Measurements from ENCODE around the gene ADAP1.

The ADAP1 gene

DNA sequence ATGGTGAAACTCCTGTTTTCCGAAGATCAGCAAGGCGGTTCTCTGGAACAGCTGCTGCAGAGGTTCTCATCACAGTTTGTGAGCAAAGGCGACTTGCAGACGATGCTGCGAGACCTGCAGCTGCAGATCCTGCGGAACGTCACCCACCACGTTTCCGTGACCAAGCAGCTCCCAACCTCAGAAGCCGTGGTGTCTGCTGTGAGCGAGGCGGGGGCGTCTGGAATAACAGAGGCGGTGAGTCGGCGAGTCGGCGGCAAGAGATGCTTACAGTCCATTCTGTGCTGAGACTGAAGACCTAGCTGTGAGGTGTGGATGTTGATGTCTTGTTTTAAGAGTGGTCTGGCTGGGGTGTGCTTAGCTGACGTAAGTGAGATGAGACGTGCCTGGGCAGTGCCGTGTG, 94.3 kb downstream of the ADAP1 start:
- no peak for DNase-seq (ENCODE audit: low read depth)

DNA sequence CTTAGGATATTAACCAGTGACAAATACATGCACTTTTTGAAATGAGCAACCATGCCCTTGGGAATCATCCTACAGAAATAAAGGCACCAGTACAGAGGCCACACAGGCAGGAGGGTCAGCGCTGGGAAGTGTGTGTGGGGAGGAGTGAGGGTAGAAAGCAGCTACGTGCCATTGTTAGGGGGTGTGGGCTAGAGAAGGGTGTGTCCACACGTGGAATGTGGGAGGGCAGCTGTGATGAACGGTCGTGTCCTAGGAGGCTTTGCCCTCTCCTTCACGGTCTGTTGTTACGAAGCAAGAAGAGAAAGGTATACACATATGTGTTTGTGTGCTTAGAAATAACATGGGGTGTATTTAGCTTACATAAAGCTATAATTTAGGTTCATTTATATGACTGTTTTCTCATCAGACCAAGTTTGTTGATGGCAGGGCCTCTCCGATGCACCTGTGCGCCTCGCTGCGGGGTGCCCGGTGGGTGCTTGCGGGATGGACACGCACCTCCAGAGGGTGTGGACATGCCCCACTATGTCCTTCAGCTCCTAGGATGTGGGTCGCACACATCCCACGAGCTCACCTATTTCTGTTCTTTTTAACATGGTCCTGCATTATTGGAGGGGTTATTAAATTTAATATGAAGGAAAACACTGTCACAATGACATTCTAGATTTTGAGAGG, 95.0 kb downstream of the ADAP1 start:
- no peak for DNase-seq (ENCODE audit: low read depth)

DNA sequence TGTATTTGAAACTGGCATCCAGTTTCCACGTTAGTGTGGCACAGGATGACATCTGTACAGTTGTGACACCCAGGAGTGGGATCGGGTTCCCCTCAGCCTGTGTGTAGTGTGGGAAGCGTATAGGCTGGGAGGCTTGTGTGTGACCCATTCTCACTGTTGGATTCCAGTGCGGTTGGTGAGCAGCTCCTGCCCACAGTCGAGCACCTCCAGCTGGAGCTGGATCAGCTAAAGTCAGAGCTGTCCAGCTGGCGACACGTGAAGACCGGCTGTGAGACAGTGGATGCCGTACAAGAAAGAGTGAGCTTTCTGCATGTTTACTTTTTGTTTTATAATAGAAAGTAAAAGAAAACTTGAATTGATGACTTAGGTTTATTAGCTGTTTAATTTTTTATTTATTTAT, 96.8 kb downstream of the ADAP1 start:
- DNase-seq (ENCODE audit: low read depth), result no peak

DNA sequence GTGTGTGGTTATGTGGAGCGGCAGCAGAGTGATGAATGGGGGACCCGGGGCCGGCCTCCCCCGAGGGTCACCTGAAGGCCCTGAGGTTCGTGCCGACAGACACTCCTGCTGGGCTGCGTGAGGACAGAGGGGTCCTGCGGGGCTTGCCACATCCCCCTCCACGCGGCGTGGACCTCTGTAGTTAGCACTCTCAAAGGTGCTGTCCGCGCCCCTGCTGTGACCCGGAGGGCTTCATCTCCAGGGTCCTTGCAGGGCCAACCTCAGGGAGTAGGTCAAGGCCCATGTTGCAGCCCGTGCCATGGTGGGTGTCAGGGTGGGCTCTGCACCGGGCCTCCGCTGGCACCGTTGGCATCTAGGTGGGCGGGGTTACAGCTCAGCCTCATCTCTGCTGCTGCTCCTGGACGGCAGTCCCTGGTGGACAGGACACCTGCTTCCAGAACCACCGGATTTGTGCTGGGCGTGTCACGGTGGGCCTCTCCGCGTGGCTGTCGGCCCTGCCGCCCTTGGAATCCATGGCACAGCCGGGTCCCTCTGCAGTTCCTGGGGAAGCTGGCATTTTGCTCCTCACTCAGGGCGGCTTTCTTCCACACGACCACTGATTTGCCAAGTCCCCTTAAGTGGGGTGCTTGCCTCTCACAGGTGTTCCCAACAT, 97.9 kb downstream of the ADAP1 start:
- no peak for DNase-seq (ENCODE audit: low read depth)

DNA sequence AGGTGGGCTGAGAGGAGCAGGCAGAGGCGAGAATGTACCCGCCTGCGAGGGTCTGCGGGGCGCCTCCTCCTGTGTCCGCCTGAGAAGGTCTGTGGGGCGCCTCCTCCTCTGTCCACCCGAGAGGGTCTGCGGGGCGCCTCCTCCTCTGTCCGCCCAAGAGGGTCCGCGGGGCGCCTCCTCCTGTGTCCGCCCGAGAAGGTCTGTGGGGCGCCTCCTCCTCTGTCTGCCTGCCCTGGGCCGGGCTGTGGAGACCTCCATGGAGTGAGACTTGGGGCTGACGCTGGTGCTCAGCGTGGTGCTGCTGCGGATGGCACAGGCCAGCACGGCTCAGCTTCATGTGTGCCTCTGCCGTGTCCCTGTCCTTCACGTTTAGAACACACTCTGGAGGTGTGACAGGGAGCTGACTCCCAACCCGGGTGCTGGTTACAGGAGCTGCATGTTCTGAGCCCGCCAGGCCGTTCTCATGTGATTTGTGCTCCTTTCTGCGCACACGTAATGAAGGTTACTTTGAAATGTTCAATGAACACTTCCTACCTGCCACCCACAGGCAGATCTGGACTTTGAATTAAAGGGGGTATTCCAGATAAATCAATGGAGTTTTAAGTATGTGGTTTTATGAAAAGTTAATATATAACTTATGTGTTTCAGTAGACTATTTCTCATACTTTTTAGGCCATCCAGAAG, 98.7 kb downstream of the ADAP1 start:
- DNase-seq (ENCODE audit: low read depth), result no peak

DNA sequence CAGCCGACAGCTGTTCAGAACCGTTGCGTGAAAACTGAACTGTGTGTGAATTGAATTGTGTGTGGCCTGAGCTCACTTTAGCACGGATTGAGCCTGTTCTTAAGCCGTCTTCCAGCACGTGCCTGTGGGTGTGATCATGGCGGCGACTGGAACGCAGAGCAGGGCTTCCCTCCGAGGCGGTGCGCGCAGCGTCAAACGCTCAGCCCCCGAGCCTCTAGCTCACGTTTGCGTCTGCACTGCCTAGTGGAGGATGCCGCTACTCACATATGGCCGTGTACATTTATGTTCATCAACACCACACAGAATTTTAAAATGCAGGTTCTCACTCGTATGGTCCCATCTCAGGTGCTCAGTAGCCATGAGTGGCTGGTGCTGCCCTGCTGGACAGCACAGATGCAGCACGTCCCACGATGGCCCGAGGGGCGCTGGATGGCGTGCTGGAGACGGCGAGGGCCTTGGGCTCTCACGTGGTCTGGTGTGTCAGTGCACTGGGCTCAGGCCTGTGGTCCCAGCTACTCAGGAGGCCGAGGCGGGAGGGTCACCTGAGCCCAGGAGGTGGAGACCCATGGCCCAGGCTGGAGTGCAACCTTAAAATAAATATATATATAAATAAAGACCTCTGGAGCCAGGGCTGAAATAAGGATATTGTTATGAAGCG, 100.2 kb downstream of the ADAP1 start:
- no peak for DNase-seq (ENCODE audit: low read depth)

DNA sequence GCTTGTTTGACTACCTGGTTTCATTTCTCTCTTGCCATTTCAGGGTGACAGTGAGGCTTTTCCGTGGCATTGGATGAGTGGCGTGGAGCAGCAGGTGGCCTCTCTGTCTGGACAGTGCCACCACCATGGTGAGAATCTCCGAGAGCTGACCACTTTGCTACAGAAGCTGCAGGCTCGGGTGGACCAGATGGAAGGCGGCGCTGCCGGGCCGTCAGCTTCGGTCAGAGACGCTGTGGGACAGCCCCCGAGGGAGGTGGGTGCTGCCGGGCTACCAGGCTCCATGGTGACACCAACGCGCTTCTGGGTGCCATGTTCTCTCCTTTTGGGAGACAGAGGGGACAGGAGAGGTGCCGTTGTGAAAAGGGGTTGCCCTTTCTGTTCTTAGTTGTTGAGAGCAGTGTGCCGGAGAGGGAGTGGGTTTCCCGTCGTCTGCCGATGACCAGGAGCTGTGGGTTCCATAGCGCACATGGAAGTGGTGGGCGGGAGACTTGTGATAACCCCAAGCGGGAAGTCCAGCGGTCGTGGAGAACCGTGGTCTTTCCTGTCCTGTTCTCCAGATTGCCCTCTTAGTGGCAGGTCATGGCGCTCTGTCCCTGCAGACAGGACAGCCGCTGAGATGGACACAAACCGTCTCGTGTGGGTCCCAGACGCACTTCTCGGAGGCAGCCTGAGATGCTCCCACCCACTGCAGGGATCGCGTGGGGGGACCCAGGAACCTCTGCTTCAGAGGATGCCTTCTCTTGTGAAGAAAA, 100.9 kb downstream of the ADAP1 start:
- DNase-seq (ENCODE audit: low read depth), result no peak

DNA sequence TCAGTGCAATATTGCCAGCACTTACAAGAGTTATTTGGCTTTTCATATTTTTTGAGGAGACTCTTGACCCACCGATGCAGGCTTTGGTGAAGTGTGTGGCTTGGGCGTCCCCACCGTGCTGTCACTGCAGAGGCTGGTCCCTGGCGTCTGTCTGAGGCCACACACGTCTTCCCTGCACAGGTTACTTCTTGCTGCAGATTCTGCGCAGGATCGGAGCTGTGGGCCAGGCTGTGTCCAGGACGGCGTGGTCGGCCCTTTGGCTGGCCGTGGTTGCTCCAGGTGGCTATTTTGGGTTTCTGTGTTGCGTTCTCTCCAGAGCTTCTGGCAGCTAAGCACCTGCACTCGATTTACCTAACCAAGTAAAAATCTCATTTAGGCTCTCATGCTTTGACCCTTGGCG, 103.3 kb downstream of the ADAP1 start:
- no peak for DNase-seq (ENCODE audit: low read depth)

DNA sequence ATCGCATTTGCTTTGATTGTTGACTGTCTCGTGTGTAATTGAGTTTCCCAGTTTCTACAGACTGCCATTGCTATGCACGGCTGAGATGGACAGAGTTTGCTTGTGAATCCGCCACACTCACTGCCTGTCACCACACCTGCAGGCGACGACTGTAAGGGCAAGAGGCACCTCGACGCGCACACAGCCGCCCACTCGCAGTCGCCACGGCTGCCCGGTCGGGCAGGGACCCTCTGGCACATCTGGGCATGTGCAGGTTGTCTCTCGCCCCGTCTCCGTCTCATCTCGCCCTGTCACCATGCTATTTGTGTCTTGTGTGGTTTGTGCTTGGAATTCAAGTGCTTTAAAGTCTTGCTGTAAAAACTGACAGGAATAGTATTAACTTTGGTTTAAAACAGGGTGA, 104.7 kb downstream of the ADAP1 start:
- DNase-seq (ENCODE audit: low read depth), result no peak

DNA sequence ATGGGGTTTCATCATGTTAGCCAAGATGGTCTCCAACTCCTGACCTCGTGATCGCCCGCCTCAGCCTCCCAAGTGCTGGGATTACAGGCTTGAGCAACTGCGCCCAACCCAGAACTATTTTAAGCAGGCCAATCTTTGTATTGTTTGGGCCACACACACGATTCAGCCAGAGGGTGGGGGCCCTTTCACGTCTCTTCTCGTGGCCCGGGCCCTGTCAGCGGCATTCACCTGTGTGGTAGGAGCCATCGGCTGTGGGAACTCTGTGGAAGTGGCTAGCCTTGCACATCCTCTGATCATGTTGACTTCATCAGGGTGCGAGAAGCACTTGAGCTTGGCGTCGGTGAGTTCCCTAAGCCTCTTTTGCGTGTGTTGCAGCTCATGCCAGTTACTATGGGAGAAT, 105.3 kb downstream of the ADAP1 start:
- no peak for DNase-seq (ENCODE audit: low read depth)
